Measurements from ENCODE around the gene EML2.

DNA sequence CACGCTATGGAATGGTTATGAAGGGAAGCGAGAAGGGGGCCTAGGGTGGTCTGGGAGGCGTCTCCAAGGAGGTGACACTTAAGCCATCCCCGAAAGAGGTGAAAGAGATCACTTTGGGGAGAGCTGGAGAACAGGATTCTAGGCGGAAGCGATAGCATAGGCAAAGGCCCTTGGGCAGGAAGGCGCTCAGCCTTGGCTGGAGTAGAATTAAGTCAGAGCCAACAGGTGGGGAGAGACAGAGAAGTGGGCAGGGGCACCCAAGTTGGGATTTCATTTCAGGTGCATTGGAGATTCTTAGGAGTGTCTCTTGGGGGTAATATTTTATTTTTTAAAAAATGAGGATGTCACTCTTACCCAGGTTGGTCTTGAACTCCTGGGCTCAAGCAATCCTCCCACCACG lies 42.9 kb upstream of the EML2 start:
- TF ChIP-seq, protein P1, sequence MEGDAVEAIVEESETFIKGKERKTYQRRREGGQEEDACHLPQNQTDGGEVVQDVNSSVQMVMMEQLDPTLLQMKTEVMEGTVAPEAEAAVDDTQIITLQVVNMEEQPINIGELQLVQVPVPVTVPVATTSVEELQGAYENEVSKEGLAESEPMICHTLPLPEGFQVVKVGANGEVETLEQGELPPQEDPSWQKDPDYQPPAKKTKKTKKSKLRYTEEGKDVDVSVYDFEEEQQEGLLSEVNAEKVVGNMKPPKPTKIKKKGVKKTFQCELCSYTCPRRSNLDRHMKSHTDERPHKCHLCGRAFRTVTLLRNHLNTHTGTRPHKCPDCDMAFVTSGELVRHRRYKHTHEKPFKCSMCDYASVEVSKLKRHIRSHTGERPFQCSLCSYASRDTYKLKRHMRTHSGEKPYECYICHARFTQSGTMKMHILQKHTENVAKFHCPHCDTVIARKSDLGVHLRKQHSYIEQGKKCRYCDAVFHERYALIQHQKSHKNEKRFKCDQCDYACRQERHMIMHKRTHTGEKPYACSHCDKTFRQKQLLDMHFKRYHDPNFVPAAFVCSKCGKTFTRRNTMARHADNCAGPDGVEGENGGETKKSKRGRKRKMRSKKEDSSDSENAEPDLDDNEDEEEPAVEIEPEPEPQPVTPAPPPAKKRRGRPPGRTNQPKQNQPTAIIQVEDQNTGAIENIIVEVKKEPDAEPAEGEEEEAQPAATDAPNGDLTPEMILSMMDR (IDR thresholded peaks at IDR 0.05) = no peak
- no peak for TF ChIP-seq POLR2A (IDR thresholded peaks at IDR 0.05)

All from uterus (tissue), 2 donors.